IPS DF 6.9 (cell line): ENCODE measurements around the gene SERPINA9.
"Not testable (repeated sequence)": the region's sequence is repeated elsewhere in the genome, so short reads cannot be mapped to it uniquely, and the experiment has no call there.

ENCODE experiments used
- DNase-seq: peaks from one replicate; pipeline ENCODE4 v3.0.0-alpha.2; 2013; ENCODE audit warnings: low read depth, low spot score
- H3K27ac ChIP-seq: one replicate; pipeline ENCODE4 v1.5.1; 2013; ENCODE audit warnings: low read length, control low read depth
- H3K27me3 ChIP-seq: 2 replicates; pipeline ENCODE4 v1.6.1; 2013; ENCODE audit warnings: mild to moderate bottlenecking, low read length; ENCODE audit not compliant: control insufficient read depth, insufficient read depth
- H3K36me3 ChIP-seq: 2 replicates; pipeline ENCODE4 v1.6.1; 2013; ENCODE audit warnings: low read length; ENCODE audit not compliant: control insufficient read depth, insufficient read depth
- H3K4me1 ChIP-seq: 2 replicates; pipeline ENCODE4 v1.6.1; 2013; ENCODE audit warnings: low read length; ENCODE audit not compliant: control insufficient read depth, insufficient read depth
- H3K4me3 ChIP-seq: 2 replicates; pipeline ENCODE4 v1.5.1; 2013; ENCODE audit warnings: mild to moderate bottlenecking, low read length
- H3K9me3 ChIP-seq: 2 replicates; pipeline ENCODE4 v1.6.1; 2013; ENCODE audit warnings: low read length, inconsistent platforms; ENCODE audit not compliant: control insufficient read depth, insufficient read depth
- WGBS: extraction: QIAGEN DNeasy Blood & Tissue Kit; methylation state at CpG from one replicate; pipeline ENCODE4 v1.1.7; 2013; ENCODE audit warnings: mixed read lengths, missing lambda C conversion rate; ENCODE audit not compliant: insufficient read length, insufficient coverage; 5-methylcytosine and 5-hydroxymethylcytosine counted together

SERPINA9 gene

GRCh38 chr14:94489336-94489735 lies 13.3 kb upstream of the SERPINA9 start:
- no CpG with 5 or more reads among the region's 11 CpGs for WGBS
- Histone ChIP-seq H3K27me3 (no peaks in the 10 kb centered on the region), H3K27ac (no peak overlapping the region), H3K4me3 (no peak overlapping the region), H3K9me3 (no peaks in the 10 kb centered on the region), H3K4me1 (peaks cover 5% of the 10 kb centered on the region; the same call in 1 of the 2 replicates), H3K36me3 (no peaks in the 10 kb centered on the region)
- DNase-seq, result no peak

GRCh38 chr14:94486883-94487282 lies 10.9 kb upstream of the SERPINA9 start:
- Histone ChIP-seq H3K4me1 (peaks cover 5% of the 10 kb centered on the region; the same call in 1 of the 2 replicates), H3K27ac (no peak overlapping the region), H3K36me3 (no peaks in the 10 kb centered on the region), H3K9me3 (no peaks in the 10 kb centered on the region), H3K4me3 (no peak overlapping the region), H3K27me3 (no peaks in the 10 kb centered on the region)
- WGBS, result no CpG with 5 or more reads among the region's 5 CpGs
- no peak for DNase-seq

- Histone ChIP-seq H3K27ac (no peak overlapping the region), H3K4me1 (peaks cover 5% of the 10 kb centered on the region; the same call in 1 of the 2 replicates), H3K36me3 (no peaks in the 10 kb centered on the region), H3K27me3 (no peaks in the 10 kb centered on the region), H3K4me3 (no peak overlapping the region; the same call in 1 of the 2 replicates), H3K9me3 (no peaks in the 10 kb centered on the region)
- peak; percentile 71 for DNase-seq
- no CpG with 5 or more reads among the region's 26 CpGs for WGBS
Measured at GRCh38 chr14:94485944-94486841, 10.2 kb upstream of the SERPINA9 start.

GRCh38 chr14:94484481-94484880 lies 8.5 kb upstream of the SERPINA9 start:
- H3K9me3 ChIP-seq, result no peaks in the 10 kb centered on the region
- H3K36me3 ChIP-seq, result no peaks in the 10 kb centered on the region
- no peak overlapping the region for H3K4me3 ChIP-seq
- no peak for DNase-seq
- WGBS, result no CpG with 5 or more reads among the region's 5 CpGs
- H3K27ac ChIP-seq, result no peak overlapping the region
- peaks cover 5% of the 10 kb centered on the region; the same call in 1 of the 2 replicates for H3K4me1 ChIP-seq
- no peaks in the 10 kb centered on the region for H3K27me3 ChIP-seq

GRCh38 chr14:94483729-94484275 lies 7.8 kb upstream of the SERPINA9 start:
- Histone ChIP-seq H3K9me3 (no peaks in the 10 kb centered on the region), H3K36me3 (no peaks in the 10 kb centered on the region), H3K4me3 (no peak overlapping the region), H3K27ac (no peak overlapping the region), H3K4me1 (peaks cover 5% of the 10 kb centered on the region; the same call in 1 of the 2 replicates), H3K27me3 (no peaks in the 10 kb centered on the region)
- whole genome bisulfite sequencing, result no CpG with 5 or more reads among the region's 7 CpGs
- DNase-seq, result no peak

GRCh38 chr14:94483071-94483451 lies 7.1 kb upstream of the SERPINA9 start:
- Histone ChIP-seq H3K27ac (no peak overlapping the region), H3K4me3 (no peak overlapping the region), H3K36me3 (no peaks in the 10 kb centered on the region), H3K9me3 (no peaks in the 10 kb centered on the region), H3K4me1 (peaks cover 5% of the 10 kb centered on the region; the same call in 1 of the 2 replicates), H3K27me3 (no peaks in the 10 kb centered on the region)
- WGBS, result no CpG with 5 or more reads among the region's 10 CpGs
- DNase-seq, result no peak

GRCh38 chr14:94482132-94483070 lies 6.4 kb upstream of the SERPINA9 start:
- H3K27me3 ChIP-seq, H3K36me3 ChIP-seq, DNase-seq, H3K9me3 ChIP-seq, H3K27ac ChIP-seq, H3K4me3 ChIP-seq, H3K4me1 ChIP-seq: not testable (repeated sequence)
- no CpG with 5 or more reads among the region's 10 CpGs for WGBS

GRCh38 chr14:94481468-94482131 lies 5.6 kb upstream of the SERPINA9 start:
- peaks cover 5% of the 10 kb centered on the region; the same call in 1 of the 2 replicates for H3K4me1 ChIP-seq
- no peaks in the 10 kb centered on the region for H3K36me3 ChIP-seq
- no peak for DNase-seq
- no peak overlapping the region for H3K4me3 ChIP-seq
- H3K9me3 ChIP-seq, result no peaks in the 10 kb centered on the region; the same call in 1 of the 2 replicates
- no peak overlapping the region for H3K27ac ChIP-seq
- H3K27me3 ChIP-seq, result no peaks in the 10 kb centered on the region
- no CpG with 5 or more reads among the region's 5 CpGs for WGBS

GRCh38 chr14:94480809-94481208 lies 4.8 kb upstream of the SERPINA9 start:
- H3K27me3 ChIP-seq, result no peaks in the 10 kb centered on the region
- no CpG with 5 or more reads among the region's 2 CpGs for WGBS
- no peak for DNase-seq
- H3K4me3 ChIP-seq, result no peak overlapping the region
- H3K27ac ChIP-seq, result no peak overlapping the region
- no peaks in the 10 kb centered on the region; the same call in 1 of the 2 replicates for H3K9me3 ChIP-seq
- H3K36me3 ChIP-seq, result no peaks in the 10 kb centered on the region
- peaks cover 2% of the 10 kb centered on the region; the same call in 1 of the 2 replicates for H3K4me1 ChIP-seq
